M059J (cell line): Measurements from ENCODE around the gene SREK1IP1. TPM values are rescaled to one million over a fixed set of nuclear protein-coding genes. Genes with fewer than 3 reads are reported as not detected.
"Not testable (repeated sequence)": the region's sequence is repeated elsewhere in the genome, so short reads cannot be mapped to it uniquely, and the experiment has no call there.

Experiments used
- DNase-seq: peaks from one replicate; pipeline ENCODE4 v3.0.0-alpha.2; 2012; ENCODE audit warnings: low read depth
- total RNA-seq: library from RNA; depleted of rRNA; stranded (reverse); fragments of >200 nt; shearing (Covaris generic); gene quantifications from 2 replicates; pipeline ENCODE4 v1.2.3, GENCODE V29; 2014

Gene SREK1IP1
- total RNA-seq, 1 experiment from 2014 or later, result 7.6 TPM

GRCh38 chr5:64765804-64766504, 2.5 kb downstream of the SREK1IP1 start:
- DNase-seq, result peak; percentile 29

- DNase-seq, result no peak
Measured at GRCh38 chr5:64763948-64764503, 4.5 kb downstream of the SREK1IP1 start.

GRCh38 chr5:64759960-64760660, 8.4 kb downstream of the SREK1IP1 start:
- no peak for DNase-seq

GRCh38 chr5:64758901-64759300, 9.6 kb downstream of the SREK1IP1 start:
- no peak for DNase-seq

- DNase-seq, result no peak
Measured at GRCh38 chr5:64754066-64754465, 14.4 kb downstream of the SREK1IP1 start.

- no peak for DNase-seq
Measured at GRCh38 chr5:64749385-64749784, 19.1 kb downstream of the SREK1IP1 start.

- peak; percentile 54 for DNase-seq
Measured at GRCh38 chr5:64746446-64746845, 22.0 kb downstream of the SREK1IP1 start.

- no peak for DNase-seq
Measured at GRCh38 chr5:64744914-64745313, 23.6 kb downstream of the SREK1IP1 start.

- DNase-seq, result no peak
Measured at GRCh38 chr5:64742821-64743220, 25.7 kb downstream of the SREK1IP1 start.

- no peak for DNase-seq
Measured at GRCh38 chr5:64742411-64742810, 26.1 kb downstream of the SREK1IP1 start.

- DNase-seq, result no peak
Measured at GRCh38 chr5:64727150-64727549, 41.3 kb downstream of the SREK1IP1 start.

- DNase-seq, result no peak
Measured at GRCh38 chr5:64722588-64722987, 45.9 kb downstream of the SREK1IP1 start.

- not testable (repeated sequence) for DNase-seq
Measured at GRCh38 chr5:64714495-64714894, 54.0 kb downstream of the SREK1IP1 start.

- DNase-seq, result peak; percentile 56
Measured at GRCh38 chr5:64707191-64707590, 61.3 kb downstream of the SREK1IP1 start.

- DNase-seq, result not testable (repeated sequence)
Measured at GRCh38 chr5:64706074-64706473, 62.4 kb downstream of the SREK1IP1 start.

- DNase-seq, result no peak
Measured at GRCh38 chr5:64700765-64701164, 67.7 kb downstream of the SREK1IP1 start.

GRCh38 chr5:64696414-64696813, 72.1 kb downstream of the SREK1IP1 start:
- not testable (repeated sequence) for DNase-seq

GRCh38 chr5:64693636-64694035, 74.9 kb downstream of the SREK1IP1 start:
- peak; percentile 34 for DNase-seq

GRCh38 chr5:64691291-64691690, 77.2 kb downstream of the SREK1IP1 start:
- DNase-seq, result no peak

GRCh38 chr5:64690417-64691151, 77.9 kb downstream of the SREK1IP1 start, which contains the start of gene SHISAL2B:
Gene SHISAL2B, plus strand, starts transcription at chr5:64690503. Its CDS starts 121 bp downstream, at chr5:64690624.
- DNase-seq, result peak; percentile 27

GRCh38 chr5:64690104-64690416, 78.4 kb downstream of the SREK1IP1 start:
- no peak for DNase-seq

GRCh38 chr5:64688965-64689364, 79.5 kb downstream of the SREK1IP1 start:
- no peak for DNase-seq
